HG02884 (cell line): ENCODE data around the gene NLRP2B.
"Not testable (repeated sequence)": the region's sequence is repeated elsewhere in the genome, so short reads cannot be mapped to it uniquely, and the experiment has no call there.

Experiments used
- ATAC-seq: cut with Tn5 transposase; IDR thresholded peaks from one replicate; pipeline ENCODE4 v1.9.1; 2021; ENCODE audit warnings: mild to moderate bottlenecking, moderate library complexity; ENCODE audit not compliant: unreplicated experiment

The NLRP2B gene

DNA sequence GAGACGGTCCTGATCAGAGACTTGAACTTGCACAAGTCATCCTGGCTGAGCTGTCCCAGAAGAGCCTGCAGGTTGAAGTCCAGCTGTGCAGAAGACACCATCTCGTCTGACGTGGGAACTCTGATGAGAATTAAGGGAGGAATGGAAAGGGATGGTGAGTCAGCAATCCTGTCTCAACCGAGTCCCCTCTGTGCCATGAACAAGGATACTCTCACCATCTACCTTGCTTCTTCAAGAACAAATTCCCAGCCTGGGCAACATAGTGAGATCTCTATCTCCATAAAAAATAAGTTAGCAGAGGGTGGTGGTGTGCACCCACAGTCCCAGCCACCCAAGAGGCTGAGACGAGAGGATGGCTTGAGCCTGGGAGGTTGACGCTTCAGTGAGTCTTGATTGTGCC lies at the start of gene NLRP2B:
NLRP2B (minus strand) TSS at position 101 of the 400 bp plus-strand sequence.
- ATAC-seq, result no peak

DNA sequence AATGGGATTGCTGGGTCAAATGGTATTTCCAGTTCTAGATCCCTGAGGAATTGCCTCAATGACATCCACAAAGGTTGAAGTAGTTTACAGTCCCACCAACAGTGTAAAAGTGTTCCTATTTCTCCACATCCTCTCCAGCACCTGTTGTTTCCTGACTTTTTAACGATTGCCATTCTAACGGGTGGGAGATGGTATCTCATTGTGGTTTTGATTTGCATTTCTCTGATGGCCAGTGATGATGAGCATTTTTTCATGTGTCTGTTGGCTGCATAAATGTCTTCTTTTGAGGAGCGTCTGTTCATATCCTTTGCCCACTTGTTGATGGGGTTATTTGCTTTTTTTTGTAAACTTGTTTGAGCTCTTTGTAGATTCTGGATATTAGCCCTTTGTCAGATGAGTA lies 45.9 kb upstream of the NLRP2B start:
- ATAC-seq, result not testable (repeated sequence)

DNA sequence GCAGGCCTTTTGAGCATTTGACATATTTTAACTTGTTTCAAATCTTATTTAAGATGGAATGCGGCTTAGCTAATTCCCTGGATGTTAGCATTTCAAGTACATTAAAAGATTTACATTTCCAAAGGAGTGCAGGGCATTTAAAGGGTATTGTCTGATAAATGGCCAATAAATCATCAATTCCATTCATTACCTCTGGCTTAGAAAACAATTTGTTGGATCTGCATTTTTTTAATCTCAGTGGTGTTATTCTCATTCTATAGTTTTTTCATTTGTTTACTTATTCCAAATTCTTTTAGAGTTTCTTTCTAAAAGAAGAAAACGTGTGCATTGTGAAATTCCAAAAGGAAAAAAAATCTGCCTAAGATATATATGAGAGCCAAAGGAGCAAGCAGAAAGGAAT lies 1.3 kb upstream of the NLRP2B start:
- no peak for ATAC-seq

DNA sequence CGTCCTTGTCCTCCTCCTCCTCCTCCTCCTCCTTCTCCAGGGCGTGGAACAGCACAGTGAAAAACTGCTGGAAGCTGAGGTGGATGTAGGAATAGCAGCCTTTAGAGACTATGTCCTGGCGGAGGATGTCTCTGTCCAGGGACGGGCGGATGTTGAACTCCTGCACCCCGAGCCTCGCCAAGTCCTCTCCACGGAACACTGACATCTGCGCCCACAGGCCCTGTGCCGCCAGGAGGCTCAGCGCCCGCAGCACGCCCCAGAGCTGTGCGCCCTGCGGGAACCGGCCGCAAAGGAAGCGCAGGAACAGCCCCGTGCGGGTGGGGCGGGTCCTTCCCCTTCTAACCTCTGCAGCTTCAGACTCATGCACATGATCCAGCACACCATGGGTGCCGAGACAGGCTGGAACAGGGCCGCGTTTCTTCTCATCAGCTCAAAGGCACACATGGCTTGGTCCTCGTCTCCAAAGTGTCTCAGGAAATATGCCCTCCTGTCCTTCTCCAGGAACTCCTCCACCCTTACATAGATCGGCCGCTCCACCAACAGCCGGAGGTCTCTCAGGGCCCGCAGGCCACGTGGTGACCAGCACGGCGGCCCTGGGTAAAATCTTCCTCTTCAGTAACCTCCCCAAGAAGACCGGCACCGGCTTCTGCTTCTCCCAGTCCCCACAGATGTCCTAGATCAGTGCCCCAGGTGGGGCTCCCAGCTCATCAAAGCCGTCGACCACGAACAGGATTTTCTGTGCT lies 1.2 kb downstream of the NLRP2B start:
- ATAC-seq, result no peak

DNA sequence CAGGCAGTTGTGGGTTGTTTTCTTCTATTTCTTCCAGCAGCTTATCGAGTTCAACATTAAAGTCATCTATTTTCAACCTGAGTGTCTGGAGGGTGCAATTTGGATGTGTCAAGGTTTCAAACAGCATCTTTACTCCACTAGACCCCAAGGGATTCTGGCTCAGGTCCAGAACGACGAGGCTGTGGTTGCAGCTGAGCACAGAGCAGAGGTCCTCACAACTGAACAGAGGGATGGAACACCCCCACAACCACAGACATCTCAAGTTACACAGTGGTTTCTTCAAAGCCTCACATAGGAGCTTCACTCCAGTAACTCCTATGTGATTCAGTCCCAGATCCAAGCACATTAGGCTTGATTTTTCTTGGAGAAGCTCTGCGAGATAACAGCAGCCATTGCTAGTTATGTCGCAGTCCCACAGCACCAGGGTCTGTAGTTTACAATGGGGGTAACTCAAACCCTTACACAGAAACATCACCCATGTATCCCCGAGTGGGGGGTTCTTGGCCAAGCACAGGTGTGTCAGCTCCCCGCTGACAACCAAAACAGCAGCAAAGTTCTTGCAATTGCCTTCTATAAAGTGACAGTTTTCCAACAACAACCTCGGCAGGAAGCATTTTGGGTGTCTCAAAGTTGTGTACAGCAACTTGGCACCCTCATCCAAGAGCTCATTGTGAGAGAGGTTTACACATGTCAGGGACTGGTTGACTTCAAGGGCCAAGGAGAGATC lies 2.8 kb downstream of the NLRP2B start:
- no peak for ATAC-seq

DNA sequence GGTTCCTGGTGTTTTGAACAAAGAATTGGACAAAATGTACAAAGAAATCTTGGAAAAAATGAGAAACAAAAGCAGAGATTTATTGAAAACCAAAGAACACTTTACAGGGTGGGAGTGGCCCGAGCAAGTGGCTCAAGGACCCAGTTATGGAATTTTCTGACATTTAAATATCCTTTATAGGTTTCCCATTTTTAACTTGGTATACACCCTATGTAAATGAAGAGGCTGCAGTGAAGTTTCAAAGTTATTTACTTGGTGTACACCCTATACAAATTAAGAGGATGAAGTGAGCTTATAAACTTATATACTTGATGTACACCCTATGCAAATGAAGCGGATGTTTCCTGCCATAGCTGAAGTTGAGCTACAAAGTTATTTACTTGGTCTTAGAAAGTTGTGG lies 4.7 kb downstream of the NLRP2B start:
- no peak for ATAC-seq

DNA sequence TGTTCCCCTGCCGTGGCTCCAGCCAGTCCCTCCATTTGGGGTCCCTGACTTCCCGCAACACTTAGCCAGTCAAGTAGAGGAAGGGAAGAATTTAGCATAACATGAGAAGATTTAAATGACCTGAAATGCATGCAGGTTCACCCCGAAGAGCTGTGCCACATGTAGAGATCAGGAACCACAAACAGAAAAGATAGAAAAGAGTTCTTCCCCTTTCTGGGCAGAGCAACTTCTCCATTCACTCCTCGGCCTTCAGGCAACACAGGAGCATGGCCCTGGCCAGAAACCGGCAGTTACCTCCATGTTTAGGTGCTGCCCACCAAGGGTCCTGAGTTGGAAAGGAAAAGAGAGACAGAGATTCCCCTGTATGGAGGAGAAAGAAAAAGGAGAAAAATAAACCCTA lies 5.2 kb downstream of the NLRP2B start:
- no peak for ATAC-seq

DNA sequence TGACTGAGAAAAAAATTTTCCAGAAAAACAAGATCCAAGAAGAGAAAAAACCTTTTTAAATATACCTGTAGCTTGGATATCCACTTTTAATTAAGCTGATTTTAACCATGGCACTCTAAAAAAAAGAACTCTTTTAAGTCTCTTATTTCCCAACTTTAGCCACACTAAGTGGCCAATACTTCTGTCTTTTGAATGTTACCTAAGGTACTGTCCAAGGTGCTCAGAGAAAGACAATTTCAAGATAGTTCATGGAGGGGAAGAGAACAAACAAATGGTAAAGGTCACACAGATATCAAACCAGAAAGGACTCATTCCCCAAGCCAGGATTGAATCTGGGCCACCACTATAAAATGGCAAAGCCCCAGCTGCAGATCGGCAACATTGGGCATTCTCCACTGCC lies 10.1 kb downstream of the NLRP2B start:
- ATAC-seq, result no peak

DNA sequence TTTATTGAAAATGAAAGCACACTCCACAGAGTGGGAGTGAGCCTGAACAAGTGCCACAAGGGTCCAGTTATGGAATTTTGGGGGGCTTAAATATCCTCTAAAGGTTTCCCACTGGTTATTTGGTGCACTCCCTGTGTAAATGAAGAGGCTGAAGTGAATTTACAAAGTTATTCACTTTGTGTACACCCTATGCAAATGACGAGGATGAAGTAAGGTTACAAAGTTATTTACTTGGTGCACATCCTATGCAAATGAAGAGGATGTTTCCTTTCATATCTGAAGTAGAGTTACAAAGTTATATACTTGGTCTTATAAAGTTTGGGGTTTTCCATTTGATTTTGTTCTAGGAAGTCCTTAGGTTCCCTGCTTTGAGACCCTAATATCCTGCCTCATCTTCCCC lies 13.1 kb downstream of the NLRP2B start:
- ATAC-seq, result no peak

DNA sequence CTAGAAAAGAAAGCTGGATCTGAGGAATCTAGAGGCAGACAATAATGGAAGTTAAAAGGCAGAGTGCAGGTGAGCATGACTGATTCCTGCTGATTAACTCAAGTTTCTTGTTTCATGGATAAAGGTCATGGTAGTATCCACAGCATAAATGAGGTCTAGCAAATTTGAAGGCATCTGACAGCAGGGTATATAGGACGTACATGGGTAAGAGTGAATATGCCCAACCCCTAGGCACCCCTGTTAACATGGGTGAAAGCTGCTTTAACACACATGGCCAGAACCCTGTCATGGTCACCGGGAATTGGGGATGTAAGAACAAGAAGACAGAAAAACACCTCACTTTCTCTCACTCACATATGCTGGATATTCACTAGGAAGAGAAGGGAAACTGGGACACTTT lies 25.0 kb downstream of the NLRP2B start:
- no peak for ATAC-seq

DNA sequence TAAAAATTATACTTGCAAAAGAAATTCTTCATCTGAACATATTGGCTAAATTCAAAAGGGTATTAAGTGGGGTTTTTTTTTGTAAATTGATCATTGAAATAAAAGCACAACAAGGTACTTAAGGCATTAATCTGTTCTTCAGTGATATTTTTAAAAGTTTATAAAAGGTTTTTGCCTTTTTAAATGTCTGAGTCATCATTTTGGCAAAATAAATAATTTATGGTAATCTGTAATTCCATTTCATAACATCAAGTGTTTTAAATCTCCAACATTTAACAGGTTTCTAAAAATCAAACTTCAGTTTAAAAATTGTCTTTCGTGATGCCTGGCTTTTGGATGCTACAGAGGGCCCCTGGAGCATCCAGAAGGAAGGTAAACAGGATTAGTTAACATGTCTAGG lies 27.4 kb downstream of the NLRP2B start:
- no peak for ATAC-seq

DNA sequence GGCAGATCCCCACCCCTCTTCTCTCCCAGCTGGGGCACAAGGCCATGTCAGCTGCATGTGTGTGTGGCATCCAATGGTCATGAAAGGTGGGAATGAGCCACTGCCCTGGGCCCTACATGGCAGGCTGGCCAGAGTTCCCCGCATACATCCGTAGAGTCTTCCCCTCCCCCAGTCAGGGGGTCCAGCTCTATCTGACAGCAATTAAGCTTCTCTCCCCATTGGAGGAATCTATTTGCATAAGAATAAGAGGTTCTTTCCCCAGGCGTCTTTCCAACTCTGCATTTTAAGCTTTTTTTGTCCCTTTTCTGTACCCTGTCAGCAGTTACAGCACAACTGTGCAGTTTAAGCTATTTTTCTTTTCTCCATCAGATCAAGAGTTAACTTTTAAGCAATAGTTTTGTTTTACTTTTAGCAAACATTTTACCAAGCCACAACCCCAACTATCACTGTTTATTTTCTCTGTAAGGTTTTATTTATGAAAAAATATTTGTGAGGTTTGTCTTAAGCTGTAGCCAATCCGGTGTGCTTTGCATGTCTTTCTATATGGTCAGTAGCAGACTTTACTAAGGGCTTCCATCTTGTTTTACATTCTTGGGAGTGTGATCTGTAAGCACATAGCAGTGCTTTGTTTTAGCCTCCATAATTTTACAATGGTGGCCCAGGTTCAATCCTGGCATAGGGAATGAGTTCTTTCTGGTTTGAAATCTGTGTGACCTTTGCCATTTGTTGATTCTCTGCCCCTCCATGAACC lies 28.7 kb downstream of the NLRP2B start:
- ATAC-seq, result no peak

DNA sequence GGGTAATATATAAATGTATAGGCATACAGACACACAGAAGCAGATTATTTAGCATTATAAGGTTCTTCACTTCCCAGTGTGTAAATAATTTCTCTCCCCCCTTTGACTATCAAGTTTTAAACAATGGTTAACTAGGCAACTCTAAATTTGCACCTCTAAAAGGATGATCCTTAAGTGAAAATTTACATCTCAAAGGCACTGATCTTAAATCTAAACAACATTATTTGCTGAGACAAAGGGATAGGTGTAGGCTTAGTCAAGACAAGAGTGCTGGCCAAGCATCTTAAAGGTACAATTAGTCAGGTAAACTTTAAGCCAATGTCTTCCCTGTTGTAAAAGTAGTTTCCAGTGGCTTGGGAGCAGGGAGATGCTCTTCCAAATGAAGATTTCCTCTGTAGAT lies 33.0 kb downstream of the NLRP2B start:
- ATAC-seq, result no peak

DNA sequence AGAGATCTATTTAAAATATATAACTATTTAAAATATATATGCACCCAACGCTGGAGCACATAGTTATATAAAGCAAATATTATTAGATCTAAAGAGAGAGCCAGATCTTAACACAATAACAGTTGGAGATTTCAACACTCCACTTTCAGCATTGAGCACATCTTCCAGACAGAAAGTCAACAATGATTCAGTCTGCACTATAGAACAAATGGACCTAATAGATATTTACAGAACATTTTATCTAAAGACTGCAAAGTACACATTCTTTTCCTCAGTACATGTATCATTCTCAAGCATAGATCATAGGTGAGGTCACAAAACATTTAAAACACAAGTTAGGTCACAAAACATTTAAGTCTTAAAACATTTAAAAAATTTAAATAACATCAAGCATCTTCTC lies 36.4 kb downstream of the NLRP2B start:
- no peak for ATAC-seq

DNA sequence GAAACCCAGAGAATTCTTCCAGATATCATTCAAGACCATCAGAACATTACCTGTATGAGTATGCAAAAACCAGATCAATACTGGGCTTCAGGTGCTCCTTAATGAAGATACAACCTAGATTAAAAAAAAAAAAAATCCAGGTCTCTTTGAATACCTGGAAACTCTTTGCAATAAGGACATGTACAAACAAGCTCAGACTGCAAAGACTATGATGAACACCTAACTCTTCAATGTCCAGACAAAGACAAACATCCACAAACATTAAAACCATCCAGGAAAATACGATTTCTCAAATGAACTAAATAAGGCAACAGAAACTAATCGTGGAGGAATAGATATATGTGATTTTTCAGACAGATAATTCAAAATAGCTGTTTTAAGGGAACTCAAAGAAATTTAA lies 38.7 kb downstream of the NLRP2B start:
- ATAC-seq, result no peak

DNA sequence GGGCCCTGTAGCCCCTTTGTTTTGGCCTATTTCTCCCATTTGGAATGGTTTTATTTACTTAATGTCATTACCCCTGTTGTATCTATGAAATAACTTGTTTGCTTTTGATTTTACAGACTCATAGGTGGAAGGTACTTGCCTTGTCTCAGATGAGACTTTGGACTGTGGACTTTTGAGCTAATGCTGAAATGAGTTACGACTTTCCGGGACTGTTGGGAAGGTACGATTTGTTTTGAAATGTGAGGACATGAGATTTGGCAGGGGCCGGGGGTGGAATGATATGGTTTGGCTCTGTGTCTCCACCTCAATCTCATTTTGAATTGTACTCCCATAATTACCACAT lies 39.4 kb downstream of the NLRP2B start:
- ATAC-seq, result no peak

DNA sequence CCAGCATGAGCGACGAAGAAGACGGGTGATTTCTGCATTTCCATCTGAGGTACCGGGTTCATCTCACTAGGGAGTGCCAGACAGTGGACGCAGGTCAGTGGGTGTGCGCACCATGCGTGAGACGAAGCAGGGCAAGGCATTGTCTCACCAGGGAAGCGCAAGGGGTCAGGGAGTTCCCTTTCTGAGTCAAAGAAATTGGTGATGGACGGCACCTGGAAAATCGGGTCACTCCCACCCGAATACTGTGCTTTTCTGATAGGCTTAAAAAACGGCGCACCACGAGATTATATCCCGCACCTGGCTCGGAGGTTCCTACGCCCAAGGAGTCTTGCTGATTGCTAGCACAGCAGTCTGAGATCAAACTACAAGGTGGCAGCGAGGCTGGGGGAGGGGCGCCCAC lies 50.6 kb downstream of the NLRP2B start:
- ATAC-seq, result not testable (repeated sequence)
